ENCODE data around the gene PPAT.

DNA sequence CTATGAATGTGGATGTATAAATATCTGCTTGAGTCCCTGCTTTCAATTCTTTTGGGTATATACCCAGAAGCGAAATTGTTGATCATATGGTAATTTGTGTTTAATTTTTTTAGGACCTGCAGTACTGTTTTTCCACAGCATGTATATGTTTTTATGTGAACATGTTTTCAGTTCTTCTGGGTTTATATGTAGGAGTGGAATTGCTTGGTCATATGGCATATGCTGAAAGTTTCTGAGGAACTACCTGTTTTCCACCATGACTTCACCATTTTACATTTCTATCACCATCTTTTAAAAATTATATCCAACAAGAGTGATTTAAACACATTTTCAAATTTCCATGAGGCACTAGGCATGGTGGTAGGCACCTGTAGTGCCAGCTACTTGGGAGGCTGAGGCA lies 8.2 kb downstream of the PPAT start:
- TF ChIP-seq ZNF274 (IDR thresholded peaks at IDR 0.05; ENCODE audit: low read depth, low read length) (no peak), YY1 (IDR thresholded peaks at IDR 0.05; ENCODE audit: insufficient read depth, insufficient read length) (no peak)

Data from NT2/D1 (cell line).